K562 (cell line): ENCODE data around the gene HPS4. TPM values are rescaled to one million over a fixed set of nuclear protein-coding genes. Genes with fewer than 3 reads are reported as not detected.
A peak's percentile ranks its signal among the peaks of the same experiment; 100 is the strongest.

Experiments
- ATAC-seq: fragments of 200-7000 bp; cut with Tn5 transposase; 3 replicates; pipeline ENCODE4 v1.9.1; 2020; ENCODE audit warnings: moderate library complexity
- BruUV-seq: library from RNA; stranded (reverse); fragments of 400-500 nt; replicated peaks from 2 replicates; lab custom pipeline; 2021; lab: Mats Ljungman, UMichigan
- CTCF ChIA-PET: fragments of 300-600 bp; formaldehyde crosslinking; extraction: SDS; loops from one replicate; lab custom pipeline; 2021; ENCODE audit warnings: low intra/inter-chr PET ratio; lab: Yijun Ruan, JAX
- POLR2A ChIA-PET: fragments of 300-600, 350-650 bp; sonication (Branson Sonifier 250); formaldehyde crosslinking; extraction: SDS; loops from one replicate; lab custom pipeline; 2021; ENCODE audit warnings: antibody characterized with exemption, inconsistent platforms; lab: Yijun Ruan, JAX
- DNase-seq, 4 experiments: peaks; one replicate each; pipeline versions ENCODE4 v3.0.0 to v3.0.0-alpha.2; 2011 to 2018; ENCODE audit warnings: low spot score in 3 of 4, mixed read lengths in 3 of 4; ENCODE audit errors: extremely low read depth in 1 of 4
- FAIRE-seq: peaks from 2 replicates; lab custom pipeline; 2011; peaks lifted over from hg19 to GRCh38; lab: Jason Lieb, UNC
- H2AFZ ChIP-seq: 2 replicates; pipeline ENCODE4 v1.6.0; 2011; ENCODE audit warnings: low read depth, low read length, control low read depth, inconsistent platforms
- H3K27ac ChIP-seq: fragments of 200-600 bp; 3 replicates; pipeline ENCODE4 v1.8.0; 2011; ENCODE audit warnings: low read depth, mild to moderate bottlenecking, control low read depth, inconsistent platforms, low read length, moderate library complexity, mixed read lengths; ENCODE audit errors: extremely low read depth
- H3K27me3 ChIP-seq, 2 experiments: fragments of 300-600 bp in 1 of 2; 2 replicates in 1 of 2; 3 replicates in 1 of 2; pipeline versions ENCODE4 v1.6.0 to v1.8.0; 2011; ENCODE audit warnings: inconsistent platforms in 2 of 2, low read length in 2 of 2, mild to moderate bottlenecking in 1 of 2, mixed read lengths in 1 of 2, moderate library complexity in 1 of 2; ENCODE audit not compliant: control insufficient read depth in 2 of 2, insufficient read depth in 2 of 2
- H3K36me3 ChIP-seq: fragments of 300-600 bp; 3 replicates; pipeline ENCODE4 v1.8.0; 2011; ENCODE audit warnings: mild to moderate bottlenecking, low read length, inconsistent platforms; ENCODE audit not compliant: control insufficient read depth, insufficient read depth
- H3K4me1 ChIP-seq, 2 experiments: fragments of 200-600 bp in 1 of 2; replicated peaks in 1 of 2; 2 replicates in 1 of 2; 3 replicates in 1 of 2; pipeline versions ENCODE4 v1.5.1 to v1.8.0; 2011; ENCODE audit warnings: inconsistent platforms in 2 of 2, low read length in 2 of 2, mild to moderate bottlenecking in 1 of 2, mixed read lengths in 1 of 2, moderate library complexity in 1 of 2; ENCODE audit not compliant: control insufficient read depth in 2 of 2, insufficient read depth in 2 of 2
- H3K4me2 ChIP-seq: 2 replicates; pipeline ENCODE4 v1.6.1; 2011; ENCODE audit warnings: low read length, control low read depth, inconsistent platforms, mixed read lengths; ENCODE audit not compliant: insufficient read depth
- H3K4me3 ChIP-seq: fragments of 200-600 bp; sonication (generic), shearing (Covaris generic); 2 replicates; pipeline ENCODE4 v1.5.1; 2016; ENCODE audit warnings: control low read depth, inconsistent platforms
- H3K79me2 ChIP-seq: fragments of 200-600 bp; 3 replicates; pipeline ENCODE4 v1.8.0; 2011; ENCODE audit warnings: low read length, inconsistent platforms; ENCODE audit not compliant: control insufficient read depth, insufficient read depth
- H3K9ac ChIP-seq, 2 experiments: 2 replicates each; pipeline versions ENCODE4 v1.6.0 to v1.6.1; 2011; ENCODE audit warnings: low read depth in 2 of 2, low read length in 2 of 2, control low read depth in 1 of 2, inconsistent platforms in 1 of 2, mild to moderate bottlenecking in 1 of 2, mixed read lengths in 1 of 2; ENCODE audit not compliant: insufficient read depth in 1 of 2
- H3K9me1 ChIP-seq: one replicate; pipeline ENCODE4 v1.6.0; 2011; ENCODE audit warnings: inconsistent platforms, mild to moderate bottlenecking, low read length, moderate library complexity; ENCODE audit not compliant: control insufficient read depth, insufficient read depth
- H3K9me3 ChIP-seq: replicated peaks from 2 replicates; pipeline ENCODE4 v1.5.1; 2011; ENCODE audit warnings: low read depth, low read length, inconsistent platforms; ENCODE audit not compliant: control insufficient read depth, insufficient read depth
- H4K20me1 ChIP-seq: replicated peaks from 2 replicates; pipeline ENCODE4 v1.6.1; 2011; ENCODE audit warnings: low read length, inconsistent platforms, mixed read lengths; ENCODE audit not compliant: control insufficient read depth, insufficient read depth
- C11orf30 ChIP-seq: fragments of 450-650 bp; IDR thresholded peaks from 2 replicates; pipeline ENCODE4 v1.6.1; 2016; ENCODE audit warnings: low read depth, mild to moderate bottlenecking
- CEBPG ChIP-seq, 3 experiments: fragments of 200-800 bp in 1 of 3; sonication (Bioruptor generic) in 1 of 3; sonication (generic) in 1 of 3; formaldehyde crosslinking in 1 of 3; IDR thresholded peaks in 2 of 3; conservative IDR thresholded peaks in 1 of 3; 2 replicates each; pipeline versions ENCODE4 v1.6.1 to v1.8.0; 2016 to 2022; ENCODE audit warnings: missing compliant biosample characterization in 2 of 3, missing genetic modification characterization in 2 of 3, mild to moderate bottlenecking in 1 of 3, missing genetic modification reagents in 1 of 3
- DPF2 ChIP-seq: fragments of 450-650 bp; IDR thresholded peaks from 2 replicates; pipeline ENCODE4 v1.6.1; 2016
- ELF4 ChIP-seq: fragments of 450-650 bp; formaldehyde crosslinking; IDR thresholded peaks from 2 replicates; pipeline ENCODE4 v1.4.0; 2022; ENCODE audit warnings: missing genetic modification characterization
- HES1 ChIP-seq: fragments of 450-650 bp; IDR thresholded peaks from 2 replicates; pipeline ENCODE4 v1.6.1; 2016; ENCODE audit warnings: low read depth, mild to moderate bottlenecking, moderate library complexity
- HOXB6 ChIP-seq: fragments of 250-450 bp; sonication (Bioruptor Pico); IDR thresholded peaks from 2 replicates; pipeline ENCODE4 v1.5.1; 2022; ENCODE audit warnings: mild to moderate bottlenecking, borderline replicate concordance
- MCM5 ChIP-seq: fragments of 450-650 bp; IDR thresholded peaks from 2 replicates; pipeline ENCODE4 v1.6.1; 2016; ENCODE audit warnings: low read depth
- NFIX ChIP-seq: fragments of 250-450 bp; sonication (Bioruptor Pico); IDR thresholded peaks from 2 replicates; pipeline ENCODE4 v1.4.0; 2020; ENCODE audit warnings: low read depth, mild to moderate bottlenecking, moderate library complexity
- NR2C1 ChIP-seq, 2 experiments: fragments of 450-650 bp; IDR thresholded peaks; 2 replicates each; pipeline ENCODE4 v1.6.1; 2017; ENCODE audit warnings: mild to moderate bottlenecking in 2 of 2, antibody characterized with exemption in 1 of 2, inconsistent platforms in 1 of 2, missing compliant biosample characterization in 1 of 2, missing genetic modification characterization in 1 of 2
- PRPF4 ChIP-seq: fragments of 200-400 bp; formaldehyde crosslinking; IDR thresholded peaks from one replicate; pipeline ENCODE4 v1.6.1; 2017; ENCODE audit warnings: low read length, low read depth, mild to moderate bottlenecking; ENCODE audit not compliant: insufficient read depth, poor library complexity, severe bottlenecking
- TAF15 ChIP-seq: fragments of 200-400 bp; formaldehyde crosslinking; IDR thresholded peaks from 2 replicates; pipeline ENCODE4 v1.6.1; 2017; ENCODE audit warnings: mild to moderate bottlenecking, low read depth, low read length, moderate library complexity
- TEAD1 ChIP-seq, 2 experiments: fragments of 450-650 bp in 1 of 2; sonication (generic) in 1 of 2; formaldehyde crosslinking; IDR thresholded peaks; 2 replicates each; pipeline versions ENCODE4 v1.4.0 to v1.8.0; 2020 to 2022; ENCODE audit warnings: mild to moderate bottlenecking in 2 of 2, missing genetic modification reagents in 1 of 2
- TFAP4 ChIP-seq: sonication (generic); formaldehyde crosslinking; IDR thresholded peaks from 2 replicates; pipeline ENCODE4 v1.8.0; 2022; ENCODE audit warnings: missing genetic modification reagents, mild to moderate bottlenecking, moderate library complexity, borderline replicate concordance
- XRCC3 ChIP-seq: fragments of 450-650 bp; IDR thresholded peaks from 2 replicates; pipeline ENCODE4 v1.6.1; 2017; ENCODE audit warnings: mild to moderate bottlenecking, moderate library complexity
- ZBTB34 ChIP-seq: fragments of 250-450 bp; sonication (Bioruptor Pico); IDR thresholded peaks from 2 replicates; pipeline ENCODE4 v1.8.0; 2021; ENCODE audit warnings: mild to moderate bottlenecking, moderate library complexity
- ZFX ChIP-seq: sonication (generic); formaldehyde crosslinking; IDR thresholded peaks from 2 replicates; pipeline ENCODE4 v1.8.0; 2022; ENCODE audit warnings: mild to moderate bottlenecking, missing genetic modification reagents, moderate library complexity
- ZNF133 ChIP-seq: fragments of 250-450 bp; sonication (Bioruptor Pico); IDR thresholded peaks from 2 replicates; pipeline ENCODE4 v1.4.0; 2020; ENCODE audit warnings: mild to moderate bottlenecking
- ZNF217 ChIP-seq: sonication (generic); formaldehyde crosslinking; IDR thresholded peaks from 2 replicates; pipeline ENCODE4 v1.8.0; 2022; ENCODE audit warnings: mild to moderate bottlenecking, missing genetic modification reagents
- ZNF766 ChIP-seq: fragments of 200-800 bp; sonication (Bioruptor generic); conservative IDR thresholded peaks from 2 replicates; pipeline ENCODE4 v1.6.1; 2016; ENCODE audit warnings: missing genetic modification characterization, missing compliant biosample characterization
- WGBS: fragments of 100-300 bp; shearing (Covaris generic); methylation state at CpG from one replicate; pipeline ENCODE4 v1.1.6; 2016; ENCODE audit warnings: low coverage, mixed read lengths; ENCODE audit not compliant: insufficient coverage; ENCODE audit errors: missing lambda C conversion rate; 5-methylcytosine and 5-hydroxymethylcytosine counted together
- in situ Hi-C: fragments of 300-500 bp; cut with MboI; formaldehyde crosslinking; loops from 4 replicates; pipeline ENCODE4 v1.15.0; 2018; ENCODE audit warnings: inconsistent platforms, mixed read lengths
- intact Hi-C: fragments of 100-400 bp; cut with micrococcal nuclease; formaldehyde crosslinking; loops from 2 replicates; pipeline ENCODE4 v1.14.2; 2022
- polyA plus RNA-seq, 8 experiments: library from polyadenylated mRNA; depleted of rRNA in 4 of 8; stranded (reverse) in 5 of 8; unstranded in 3 of 8; fragments of >200 nt; fragmentation: Nextera tagmentation in 2 of 8; fragmentation: Illumina TruSeq in 1 of 8; extraction: Ambion mirVana in 2 of 8; extraction: Trizol in 1 of 8; gene quantifications; 2 replicates each; pipeline versions ENCODE4 v1.2.1 to v1.2.3, GENCODE V29; 2011 to 2014; ENCODE audit warnings: inconsistent platforms in 1 of 8, missing spikeins in 1 of 8
- total RNA-seq, 7 experiments: library from RNA; depleted of rRNA in 6 of 7; stranded (reverse); fragments of >200 nt in 6 of 7; fragmentation: Illumina TruSeq in 2 of 7; extraction: Trizol in 2 of 7; gene quantifications; 2 replicates each; pipeline versions ENCODE4 v1.2.1 to v1.2.3, GENCODE V29; 2011 to 2021; ENCODE audit warnings: low replicate concordance in 1 of 7

HPS4 gene
- total and polyA plus RNA-seq, 9 of the 15 experiments (the other 6 are each of a cell fraction or from before 2014, with no cell fraction given), result 12.8 to 29.2 (median 25.3) TPM

- peak; percentile 92 for ATAC-seq
- BruUV-seq, result no TSS peak
- 9% methylated on average over 6 of the region's 6 CpGs for WGBS
- Histone ChIP-seq H3K36me3 (no peaks in the 10 kb centered on the region), H3K27ac (peak overlapping the region; percentile 81), H3K4me2 (peak overlapping the region; percentile 73), H3K9me3 (no peaks in the 10 kb centered on the region), H2AFZ (peak overlapping the region; percentile 81), H3K79me2 (no peaks in the 10 kb centered on the region), H3K9ac (peak overlapping the region in 1 of 2 experiments; percentile 53; a peak in 2 of 4 replicates), H4K20me1 (no peaks in the 10 kb centered on the region), H3K4me3 (no peak overlapping the region), H3K27me3 (no peaks in the 10 kb centered on the region), H3K9me1 (no peaks in the 10 kb centered on the region), H3K4me1 (peaks cover 13 to 40% of the 10 kb centered on the region in 2 experiments)
- DNase-seq, result peak; percentile 44 to 85 (median 57)
- in situ Hi-C loops (loop anchor here (5.0 kb wide), 1 partner anchor 57 kb away; no protein-coding TSS in a partner anchor), intact Hi-C loops (no loop called here)
- CTCF ChIA-PET, result no interaction called here
- FAIRE-seq, result peak; percentile 100
- POLR2A ChIA-PET, result interaction anchor here (0.5 to 1.6 kb wide), 6 partner anchors 11 to 295 kb away, joined by 3 to 4 read pairs (median 3); no protein-coding TSS in a partner anchor
- no peak for TF ChIP-seq NFIX
- no peak for TF ChIP-seq ZNF133 (CRISPR knock-in tag)
- no peak; the same call in 1 of the 2 replicates for TF ChIP-seq TFAP4
- TF ChIP-seq TAF15, result no peak
- TF ChIP-seq ZFX, result no peak
- TF ChIP-seq HES1, result peak; percentile 73; the same call in 1 of the 2 replicates
- no peak for TF ChIP-seq CEBPG (CRISPR knock-in tag; IDR thresholded peaks at IDR 0.05)
- no peak for TF ChIP-seq CEBPG (tag; conservative IDR thresholded peaks at IDR 0.05 in 1 of 2, IDR thresholded peaks at IDR 0.05 in 1 of 2)
- TF ChIP-seq ZNF766 (CRISPR knock-in tag), result no peak; the same call in 1 of the 2 replicates
- TF ChIP-seq ZNF217 (CRISPR knock-in tag), result no peak
- TF ChIP-seq C11orf30, result peak; percentile 22; the same call in 1 of the 2 replicates
- TF ChIP-seq ELF4 (CRISPR knock-in tag), result 0 out of 2 replicates have a peak, but pooled peaks have one; percentile 7
- no peak for TF ChIP-seq PRPF4
- TF ChIP-seq ZBTB34 (CRISPR knock-in tag), result no peak
- peak; percentile 98 for TF ChIP-seq DPF2
- TF ChIP-seq TEAD1 (CRISPR knock-in tag; IDR thresholded peaks at IDR 0.05), result peak in 1 of 2 experiments; percentile 77; a peak in 2 of 4 replicates
- no peak for TF ChIP-seq XRCC3
- TF ChIP-seq NR2C1 (IDR thresholded peaks at IDR 0.05), result no peak
- 0 out of 2 replicates have a peak, but pooled peaks have one; percentile 24 for TF ChIP-seq NR2C1 (tag; IDR thresholded peaks at IDR 0.05)
- no peak for TF ChIP-seq HOXB6 (CRISPR knock-in tag)
- no peak for TF ChIP-seq MCM5
Observed at GRCh38 chr22:26404851-26405421, 78.6 kb downstream of the HPS4 start.
